GM21390 (cell line): Measurements from ENCODE around the gene KLHL21.
"Not testable (repeated sequence)": the region's sequence is repeated elsewhere in the genome, so short reads cannot be mapped to it uniquely, and the experiment has no call there.

Experiments used
- ATAC-seq: cut with Tn5 transposase; IDR thresholded peaks from one replicate; pipeline ENCODE4 v1.9.1; 2021; ENCODE audit not compliant: unreplicated experiment

Gene KLHL21

DNA sequence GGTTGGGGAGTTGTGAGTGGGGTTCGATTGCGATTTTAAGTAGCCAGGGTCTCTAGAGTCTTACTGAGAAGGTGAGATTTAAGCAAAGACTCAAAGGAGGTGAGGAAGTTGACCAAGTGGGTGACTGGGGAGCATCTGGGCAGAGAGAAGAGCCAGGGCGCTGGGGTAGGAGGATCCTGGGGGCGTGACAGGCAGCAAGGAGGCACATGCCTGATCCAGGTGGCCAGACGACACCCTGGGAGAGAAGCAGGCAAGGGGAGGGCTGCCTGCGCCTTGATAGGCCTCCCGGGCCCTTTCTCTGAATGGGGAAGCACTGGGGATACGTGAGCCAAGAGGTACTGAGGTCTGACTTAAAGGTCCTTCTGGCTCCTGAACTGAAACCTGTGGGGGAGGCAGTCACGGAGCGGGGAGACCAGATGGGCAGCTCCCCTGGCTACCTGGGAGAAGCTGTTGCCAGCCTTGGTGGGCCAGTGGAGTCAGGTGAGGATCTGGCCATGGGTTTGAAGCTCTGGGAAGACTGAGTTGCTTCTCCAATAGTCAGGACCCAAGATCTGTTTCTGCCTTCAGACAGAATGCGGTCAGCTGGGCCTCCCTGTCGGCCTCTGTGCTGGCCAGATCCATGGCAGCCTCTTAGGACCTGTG is 17.5 kb downstream of the KLHL21 start:
- ATAC-seq = no peak

DNA sequence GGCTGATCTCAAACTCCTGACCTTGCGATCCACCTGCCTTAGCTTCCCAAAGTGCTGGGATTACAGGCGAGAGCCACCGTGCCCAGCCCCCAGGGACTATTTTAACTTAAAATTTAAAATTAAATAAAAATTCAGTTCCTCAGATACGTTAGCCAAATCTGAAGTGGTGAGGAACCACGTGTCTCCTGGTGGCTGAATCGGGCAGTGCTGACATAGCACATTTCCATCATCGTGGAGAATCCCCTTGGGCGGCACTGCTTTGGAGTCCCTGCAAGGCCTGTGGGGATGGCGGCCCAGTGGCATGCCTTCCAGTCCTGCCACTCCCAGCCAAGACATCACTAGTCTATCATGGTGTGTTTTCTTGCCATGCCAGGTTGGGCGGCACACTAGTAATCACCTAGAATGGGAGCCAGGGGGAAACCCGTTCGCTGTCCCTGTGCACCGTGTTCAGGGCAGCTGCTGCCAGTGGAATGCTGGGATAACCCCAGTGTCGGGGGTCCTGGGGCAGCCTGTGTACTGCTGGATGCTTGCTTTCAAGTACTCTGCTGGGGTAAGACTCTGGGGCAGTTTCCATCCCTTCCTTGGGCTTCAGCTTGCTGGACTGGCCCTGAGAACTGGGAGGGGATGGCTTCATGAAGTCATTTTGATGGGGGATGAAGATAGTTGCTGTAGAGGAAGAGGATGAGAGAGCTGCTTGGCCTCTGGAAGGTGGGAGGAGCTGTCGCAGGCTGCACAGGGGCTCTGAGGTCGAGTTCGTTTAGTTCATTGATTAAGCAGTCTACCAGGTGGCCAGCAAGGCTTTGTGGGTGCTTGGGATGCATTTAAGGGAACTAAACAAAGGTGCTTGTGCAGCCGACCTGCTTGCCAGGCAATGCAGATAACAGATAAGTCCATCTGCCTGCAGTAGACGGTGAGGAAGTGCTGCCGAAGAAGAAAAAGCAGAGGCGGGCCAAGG is 18.3 kb downstream of the KLHL21 start:
- no peak for ATAC-seq

DNA sequence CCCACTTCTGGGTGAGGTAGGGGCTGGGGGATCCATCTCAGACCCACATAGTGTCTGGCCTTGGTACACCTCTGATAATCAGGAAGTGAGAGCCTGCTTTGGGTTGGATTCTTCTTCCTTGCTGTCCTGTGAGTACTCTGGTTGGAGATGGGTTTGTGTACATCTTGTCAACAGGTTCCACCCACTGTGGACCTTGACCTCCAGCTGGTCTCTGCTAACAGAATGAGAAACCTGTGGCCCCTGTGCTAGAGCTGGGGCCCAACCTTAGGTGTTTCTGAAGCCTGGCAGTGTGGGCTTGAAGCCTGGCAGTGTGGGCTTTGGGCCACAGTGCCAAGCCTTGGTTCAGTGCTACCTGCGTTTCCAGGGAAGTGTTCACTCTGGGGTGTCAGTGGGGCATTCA is 20.3 kb downstream of the KLHL21 start:
- ATAC-seq = no peak

DNA sequence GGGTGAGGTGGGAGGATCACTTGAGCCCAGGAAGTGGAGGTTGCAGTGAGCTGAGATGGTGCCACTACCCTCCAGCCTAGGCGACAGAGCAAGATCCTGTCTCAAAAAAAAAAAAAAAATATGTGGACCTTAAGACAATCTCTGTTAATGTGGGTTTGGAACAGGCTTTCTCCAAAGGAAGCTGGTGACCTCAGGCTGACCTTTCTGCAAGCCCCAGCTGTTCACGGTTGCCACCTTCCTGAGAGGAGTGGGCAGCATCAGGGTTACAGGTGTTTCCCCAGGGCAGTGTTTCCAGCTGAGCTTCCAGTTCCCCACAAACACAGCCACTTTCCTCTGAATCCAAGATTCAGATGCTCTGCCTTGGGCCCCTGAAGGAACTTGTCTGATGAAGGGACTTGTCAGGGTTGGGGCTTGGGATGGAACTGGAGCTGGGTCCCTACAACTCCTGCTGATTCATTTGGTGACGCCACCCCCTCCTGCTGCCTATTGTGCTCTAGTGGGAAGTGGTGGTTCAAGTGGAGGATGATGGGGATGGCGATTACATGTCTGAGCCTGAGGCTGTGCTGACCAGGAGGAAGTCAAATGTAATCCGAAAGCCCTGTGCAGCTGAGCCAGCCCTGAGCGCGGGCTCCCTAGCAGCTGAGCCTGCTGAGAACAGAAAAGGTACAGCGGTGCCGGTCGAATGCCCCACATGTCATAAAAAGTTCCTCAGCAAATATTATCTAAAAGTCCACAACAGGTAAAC is 20.9 kb downstream of the KLHL21 start:
- no peak for ATAC-seq

DNA sequence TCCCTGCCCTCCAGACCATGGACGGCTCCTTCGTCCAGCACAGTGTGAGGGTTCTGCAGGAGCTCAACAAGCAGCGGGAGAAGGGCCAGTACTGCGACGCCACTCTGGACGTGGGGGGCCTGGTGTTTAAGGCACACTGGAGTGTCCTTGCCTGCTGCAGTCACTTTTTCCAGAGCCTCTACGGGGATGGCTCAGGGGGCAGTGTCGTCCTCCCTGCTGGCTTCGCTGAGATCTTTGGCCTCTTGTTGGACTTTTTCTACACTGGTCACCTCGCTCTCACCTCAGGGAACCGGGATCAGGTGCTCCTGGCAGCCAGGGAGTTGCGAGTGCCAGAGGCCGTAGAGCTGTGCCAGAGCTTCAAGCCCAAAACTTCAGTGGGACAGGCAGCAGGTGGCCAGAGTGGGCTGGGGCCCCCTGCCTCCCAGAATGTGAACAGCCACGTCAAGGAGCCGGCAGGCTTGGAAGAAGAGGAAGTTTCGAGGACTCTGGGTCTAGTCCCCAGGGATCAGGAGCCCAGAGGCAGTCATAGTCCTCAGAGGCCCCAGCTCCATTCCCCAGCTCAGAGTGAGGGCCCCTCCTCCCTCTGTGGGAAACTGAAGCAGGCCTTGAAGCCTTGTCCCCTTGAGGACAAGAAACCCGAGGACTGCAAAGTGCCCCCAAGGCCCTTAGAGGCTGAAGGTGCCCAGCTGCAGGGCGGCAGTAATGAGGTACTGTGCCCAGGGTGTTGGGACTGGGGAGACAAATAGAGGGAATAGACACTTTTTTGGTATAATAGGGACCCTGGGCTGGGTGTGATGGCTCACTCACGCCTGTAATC is 21.9 kb downstream of the KLHL21 start:
- no peak for ATAC-seq

DNA sequence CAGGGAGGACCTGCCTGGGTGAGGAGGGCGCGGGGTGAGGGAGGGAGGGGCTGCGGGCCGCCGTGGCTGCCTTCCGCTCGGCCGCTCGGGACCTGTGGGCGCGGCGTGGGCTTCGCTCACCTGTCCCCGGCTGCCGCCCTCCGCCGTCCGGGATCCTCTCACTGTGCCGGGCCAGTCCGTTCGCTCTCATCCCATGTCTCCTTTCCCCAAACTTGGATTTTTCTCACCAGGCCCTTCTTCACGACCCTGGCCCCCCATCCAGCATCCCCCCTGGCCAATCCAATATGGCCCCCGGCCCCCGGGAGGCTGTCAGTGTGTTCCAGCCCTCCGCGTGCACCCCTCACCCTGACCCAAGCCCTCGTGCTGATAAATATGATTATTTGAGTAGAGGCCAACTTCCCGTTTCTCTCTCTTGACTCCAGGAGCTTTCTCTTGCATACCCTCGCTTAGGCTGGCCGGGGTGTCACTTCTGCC is 22.5 kb downstream of the KLHL21 start:
- ATAC-seq = no peak

DNA sequence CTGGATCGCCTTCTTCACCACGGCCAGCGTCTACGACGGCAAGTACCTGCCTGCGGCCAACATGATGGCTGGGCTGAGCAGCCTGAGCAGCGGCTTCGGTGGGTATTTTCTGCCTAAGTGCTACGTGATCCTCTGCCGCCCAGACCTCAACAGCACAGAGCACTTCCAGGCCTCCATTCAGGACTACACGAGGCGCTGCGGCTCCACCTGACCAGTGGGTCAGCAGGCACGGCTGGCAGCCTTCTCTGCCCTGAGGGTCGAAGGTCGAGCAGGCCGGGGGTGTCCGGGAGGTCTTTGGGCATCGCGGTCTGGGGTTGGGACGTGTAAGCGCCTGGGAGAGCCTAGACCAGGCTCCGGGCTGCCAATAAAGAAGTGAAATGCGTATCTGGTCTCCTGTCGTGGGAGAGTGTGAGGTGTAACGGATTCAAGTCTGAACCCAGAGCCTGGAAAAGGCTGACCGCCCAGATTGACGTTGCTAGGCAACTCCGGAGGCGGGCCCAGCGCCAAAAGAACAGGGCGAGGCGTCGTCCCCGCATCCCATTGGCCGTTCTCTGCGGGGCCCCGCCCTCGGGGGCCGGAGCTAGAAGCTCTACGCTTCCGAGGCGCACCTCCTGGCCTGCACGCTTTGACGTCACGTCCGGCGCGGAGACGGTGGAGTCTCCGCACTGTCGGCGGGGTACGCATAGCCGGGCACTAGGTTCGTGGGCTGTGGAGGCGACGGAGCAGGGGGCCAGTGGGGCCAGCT is 23.1 kb downstream of the KLHL21 start, which contains the start of gene ZBTB48:
Gene ZBTB48 (plus strand): TSS at position 621 of the 745 bp plus-strand sequence. CDS start 616 bp downstream, outside the sequence.
- ATAC-seq = peak; percentile 96

DNA sequence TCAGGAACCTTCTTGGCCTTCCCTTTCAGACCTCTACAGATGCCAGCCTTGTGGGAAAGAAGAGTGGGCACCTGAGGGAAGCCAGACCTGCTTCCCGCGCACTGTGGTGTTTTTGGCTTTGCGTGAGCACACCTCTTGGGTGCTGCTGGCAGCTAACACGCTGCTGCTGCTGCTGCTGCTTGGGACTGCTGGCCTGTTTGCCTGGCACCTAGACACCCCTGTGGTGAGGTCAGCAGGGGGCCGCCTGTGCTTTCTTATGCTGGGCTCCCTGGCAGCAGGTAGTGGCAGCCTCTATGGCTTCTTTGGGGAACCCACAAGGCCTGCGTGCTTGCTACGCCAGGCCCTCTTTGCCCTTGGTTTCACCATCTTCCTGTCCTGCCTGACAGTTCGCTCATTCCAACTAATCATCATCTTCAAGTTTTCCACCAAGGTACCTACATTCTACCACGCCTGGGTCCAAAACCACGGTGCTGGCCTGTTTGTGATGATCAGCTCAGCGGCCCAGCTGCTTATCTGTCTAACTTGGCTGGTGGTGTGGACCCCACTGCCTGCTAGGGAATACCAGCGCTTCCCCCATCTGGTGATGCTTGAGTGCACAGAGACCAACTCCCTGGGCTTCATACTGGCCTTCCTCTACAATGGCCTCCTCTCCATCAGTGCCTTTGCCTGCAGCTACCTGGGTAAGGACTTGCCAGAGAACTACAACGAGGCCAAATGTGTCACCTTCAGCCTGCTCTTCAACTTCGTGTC is 23.9 kb downstream of the KLHL21 start:
- no peak for ATAC-seq

DNA sequence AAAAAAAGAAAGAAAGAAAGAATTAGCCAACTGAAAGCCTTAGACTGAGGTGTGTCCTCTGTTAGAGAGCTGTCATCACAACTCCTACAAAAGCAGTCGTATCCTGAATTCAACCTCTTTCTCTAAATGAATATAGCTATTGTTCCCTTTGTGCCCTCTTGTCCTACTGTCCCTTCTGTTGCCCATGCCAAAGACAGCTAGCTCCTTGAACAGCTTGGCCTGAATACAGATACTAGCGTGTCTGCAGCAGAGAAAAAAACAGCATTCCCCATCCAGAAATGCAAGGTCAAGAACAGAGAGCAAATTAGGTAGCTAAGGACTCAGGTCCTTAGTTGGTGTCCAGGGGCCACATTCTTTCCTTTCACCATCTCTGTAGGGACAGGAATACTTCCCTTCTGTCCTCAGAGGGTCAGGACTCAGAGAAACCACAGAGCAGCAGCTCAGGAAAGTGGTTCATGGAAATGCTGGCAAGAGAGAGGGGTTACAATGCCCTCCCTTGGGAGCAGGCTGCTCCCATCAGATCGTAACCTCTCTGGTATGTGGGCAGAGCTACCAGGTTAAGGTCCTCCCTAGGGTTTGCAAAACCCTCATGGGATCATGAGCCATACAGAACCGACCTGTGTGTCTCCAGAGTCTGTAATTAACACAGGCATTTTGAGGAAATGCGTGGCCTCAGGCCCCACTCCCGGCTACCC is 24.7 kb downstream of the KLHL21 start:
- no peak for ATAC-seq

DNA sequence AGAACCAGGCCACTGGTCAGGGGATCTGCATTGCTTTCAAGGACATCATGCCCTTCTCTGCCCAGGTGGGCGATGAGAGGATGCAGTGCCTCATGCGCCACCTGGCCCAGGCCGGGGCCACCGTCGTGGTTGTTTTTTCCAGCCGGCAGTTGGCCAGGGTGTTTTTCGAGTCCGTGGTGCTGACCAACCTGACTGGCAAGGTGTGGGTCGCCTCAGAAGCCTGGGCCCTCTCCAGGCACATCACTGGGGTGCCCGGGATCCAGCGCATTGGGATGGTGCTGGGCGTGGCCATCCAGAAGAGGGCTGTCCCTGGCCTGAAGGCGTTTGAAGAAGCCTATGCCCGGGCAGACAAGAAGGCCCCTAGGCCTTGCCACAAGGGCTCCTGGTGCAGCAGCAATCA is 27.9 kb downstream of the KLHL21 start:
- no peak for ATAC-seq

DNA sequence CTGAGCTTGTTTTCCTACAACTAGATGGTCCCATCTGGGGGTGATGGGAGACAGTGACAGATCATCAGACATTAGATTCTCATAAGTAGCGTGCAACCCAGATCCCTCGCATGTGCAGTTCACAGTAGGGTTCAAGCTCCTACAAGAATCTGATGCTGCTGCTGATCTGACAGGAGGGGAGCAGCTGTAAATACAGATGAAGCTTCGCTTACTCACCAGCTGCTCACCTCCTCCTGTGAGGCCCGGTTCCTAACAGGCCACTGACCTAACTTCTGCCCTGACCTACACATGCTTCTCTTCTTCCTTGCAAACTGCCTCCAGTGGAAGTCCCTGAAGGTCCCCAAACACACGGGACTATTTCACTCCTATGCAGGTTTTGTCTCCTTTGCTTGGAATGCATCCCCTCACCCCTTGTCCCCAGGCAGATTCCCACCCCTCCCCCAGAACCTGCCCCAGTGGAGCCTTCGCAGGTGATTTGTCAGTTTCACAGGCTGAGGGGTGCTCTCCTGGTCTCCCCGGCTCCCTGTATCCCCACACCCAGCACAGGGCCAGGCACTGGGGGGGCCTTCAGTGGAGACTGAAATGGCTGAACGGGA is 28.5 kb downstream of the KLHL21 start:
- no peak for ATAC-seq

DNA sequence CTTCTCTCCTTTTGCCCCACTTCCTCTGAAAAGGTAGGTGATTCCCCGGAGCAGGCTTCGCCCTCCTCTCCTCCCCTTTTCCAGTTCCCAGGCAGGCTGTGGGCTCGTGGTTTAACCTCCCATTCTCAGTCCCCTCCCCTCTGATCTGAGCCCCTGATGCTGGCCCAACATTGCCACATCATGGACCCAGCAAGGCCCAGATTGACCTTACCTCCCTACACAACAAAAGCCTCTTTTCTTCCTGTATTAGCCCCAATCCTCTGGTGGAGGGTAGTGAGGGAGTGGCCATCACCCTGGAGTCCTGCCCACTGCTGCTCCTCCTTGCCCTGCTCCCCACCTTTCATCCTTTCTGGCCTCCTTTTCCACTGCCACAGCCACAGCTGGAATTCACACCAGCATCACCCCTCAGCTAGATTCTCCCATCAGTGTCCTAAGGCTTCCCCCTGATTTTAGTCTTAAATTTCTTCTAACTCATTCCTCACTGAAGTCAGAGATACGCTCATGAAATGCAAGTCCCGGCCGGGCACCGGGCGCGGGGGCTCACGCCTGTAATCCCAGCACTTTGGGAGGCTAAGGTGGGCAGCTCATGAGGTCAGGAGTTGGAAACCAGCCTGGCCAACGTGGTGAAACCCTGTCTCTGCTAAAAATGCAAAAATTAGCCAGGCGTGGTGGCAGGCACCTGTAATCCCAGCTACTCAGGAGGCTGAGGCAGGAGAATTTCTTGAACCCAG is 29.9 kb downstream of the KLHL21 start:
- no peak for ATAC-seq

DNA sequence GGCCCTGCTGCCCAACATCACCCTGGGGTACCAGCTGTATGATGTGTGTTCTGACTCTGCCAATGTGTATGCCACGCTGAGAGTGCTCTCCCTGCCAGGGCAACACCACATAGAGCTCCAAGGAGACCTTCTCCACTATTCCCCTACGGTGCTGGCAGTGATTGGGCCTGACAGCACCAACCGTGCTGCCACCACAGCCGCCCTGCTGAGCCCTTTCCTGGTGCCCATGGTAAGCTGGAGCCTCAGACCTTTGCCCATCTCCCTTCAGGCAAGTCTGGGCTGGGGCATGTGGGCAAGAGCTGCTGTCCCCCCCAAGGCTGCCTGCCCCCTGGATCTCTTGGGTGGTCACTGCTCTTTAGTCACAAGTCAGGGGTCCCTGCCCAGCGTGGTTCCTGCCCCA is 31.7 kb downstream of the KLHL21 start:
- ATAC-seq = no peak

DNA sequence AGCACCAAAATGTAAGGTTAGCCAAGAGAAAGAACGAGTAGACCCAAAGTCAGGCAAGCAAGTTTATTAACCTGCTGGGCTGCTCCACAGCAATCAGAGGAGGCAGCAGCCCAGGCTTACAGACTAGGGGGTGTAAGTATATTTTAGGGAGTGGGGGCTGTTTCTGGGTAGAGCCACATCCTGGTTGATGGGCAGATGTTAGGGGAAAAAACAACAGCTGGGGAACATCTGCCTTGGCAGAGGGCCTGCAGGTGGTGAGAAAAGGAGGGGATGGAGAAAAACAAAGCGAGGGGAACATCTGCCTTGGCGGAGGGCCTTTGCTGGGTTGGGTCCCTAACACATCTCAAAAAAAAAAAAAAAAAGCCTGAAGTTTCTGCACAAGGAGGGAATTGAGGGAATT is 32.6 kb downstream of the KLHL21 start:
- ATAC-seq = no peak

DNA sequence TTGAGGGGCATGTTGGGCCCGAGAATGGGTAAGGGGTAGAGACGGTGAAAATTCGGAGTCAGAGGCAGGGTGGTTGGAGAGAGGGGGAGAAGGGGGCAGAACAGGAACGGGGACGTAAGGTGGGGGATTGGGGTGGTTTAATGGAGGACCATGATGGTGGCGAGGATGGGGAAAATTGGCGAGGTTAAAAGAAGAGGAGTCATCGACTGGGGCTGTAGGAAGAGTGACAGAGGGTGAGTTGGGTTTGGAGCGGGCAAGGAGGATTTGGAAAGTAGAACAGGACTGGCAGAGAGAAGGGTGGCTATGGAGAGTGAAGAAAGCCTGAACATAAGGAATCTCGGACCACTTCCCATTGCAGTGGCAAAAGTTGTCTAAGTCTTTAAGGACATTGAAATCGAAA is 33.6 kb downstream of the KLHL21 start:
- no peak for ATAC-seq

DNA sequence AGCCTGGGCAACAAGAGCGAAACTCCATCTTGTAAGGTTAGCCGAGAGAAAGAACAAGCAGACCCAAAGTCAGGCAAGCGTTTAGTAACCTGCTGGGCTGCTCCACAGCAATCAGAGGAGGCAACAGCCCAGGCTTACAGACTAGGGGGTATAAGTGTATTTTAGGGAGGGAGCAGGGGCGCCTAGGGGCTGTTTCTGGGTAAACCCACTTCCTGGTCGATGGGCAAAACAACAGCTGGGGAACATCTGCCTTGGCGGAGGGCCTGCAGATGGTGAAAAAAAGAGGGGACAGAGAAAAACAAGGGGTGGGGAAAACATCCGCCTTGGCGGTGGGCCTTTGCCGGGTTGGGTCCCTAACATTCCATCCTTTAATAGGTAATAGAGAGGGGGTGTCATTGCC is 42.4 kb downstream of the KLHL21 start:
- ATAC-seq = no peak

DNA sequence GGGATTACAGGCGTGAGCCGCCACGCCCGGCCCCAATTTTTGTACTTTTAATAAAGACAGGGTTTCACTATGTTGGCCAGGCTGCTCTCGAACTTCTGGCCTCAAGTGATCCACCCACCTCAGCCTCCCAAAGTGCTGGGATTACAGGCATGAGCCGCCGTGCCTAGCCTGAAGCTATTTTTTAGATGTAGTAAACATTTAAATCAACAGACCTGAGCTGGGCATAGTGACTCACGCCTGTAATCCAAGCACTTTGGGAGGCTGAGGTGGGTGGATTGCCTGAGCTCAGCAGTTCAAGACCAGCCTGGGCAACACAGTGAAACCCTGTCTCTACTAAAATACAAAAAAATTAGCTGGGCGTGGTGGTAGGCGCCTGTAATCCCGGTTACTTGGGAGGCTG is 43.5 kb downstream of the KLHL21 start:
- not testable (repeated sequence) for ATAC-seq

DNA sequence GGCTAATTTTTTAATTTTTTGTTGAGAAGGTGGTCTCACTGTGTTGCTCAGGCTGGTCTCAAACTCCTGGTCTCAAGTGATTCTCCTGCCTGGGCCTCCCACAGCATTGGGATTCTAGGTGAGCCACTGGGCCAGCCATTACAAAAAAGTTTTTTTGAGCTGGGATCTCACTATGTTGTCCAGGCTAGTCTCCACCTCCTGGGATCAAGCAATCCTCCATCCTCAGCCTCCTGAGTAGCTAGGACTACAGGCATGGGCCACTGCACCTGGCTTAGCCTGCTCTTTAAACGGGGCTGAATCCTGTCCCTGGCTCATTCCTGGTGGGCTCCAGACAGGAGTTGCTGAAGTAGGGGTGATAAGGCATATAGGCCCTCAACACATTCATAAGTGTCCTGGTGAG is 45.1 kb downstream of the KLHL21 start:
- no peak for ATAC-seq
